Lung (tissue), 12 donors: ENCODE data around the gene PCDH12. TPM values are rescaled to one million over a fixed set of nuclear protein-coding genes. Genes with fewer than 3 reads are reported as not detected.
A peak's percentile ranks its signal among the peaks of the same experiment; 100 is the strongest.
"Not testable (repeated sequence)": the region's sequence is repeated elsewhere in the genome, so short reads cannot be mapped to it uniquely, and the experiment has no call there.

ENCODE experiments used
- ATAC-seq: fragments of 200-7000 bp; cut with Tn5 transposase; one replicate; pipeline ENCODE4 v1.9.1; 2020; ENCODE audit warnings: moderate number of reproducible peaks; ENCODE audit not compliant: insufficient read depth, low FRiP score
- DNase-seq, 3 donors: peaks; one replicate each; pipeline ENCODE4 v3.0.0-alpha.2; 2013 to 2017
- H3K27ac ChIP-seq, 2 donors: one replicate each; pipeline ENCODE4 v1.5.1; 2013; ENCODE audit warnings: mild to moderate bottlenecking in 2 of 2, moderate library complexity in 2 of 2, control low read depth in 1 of 2, inconsistent platforms in 1 of 2, low read depth in 1 of 2, low read length in 1 of 2
- H3K27me3 ChIP-seq, 3 donors: one replicate each; pipeline ENCODE4 v1.5.1; 2013; ENCODE audit warnings: low read length in 2 of 3; ENCODE audit not compliant: control insufficient read depth in 3 of 3, insufficient read depth in 3 of 3
- H3K36me3 ChIP-seq, 4 donors: one replicate each; pipeline ENCODE4 v1.5.1; 2013; ENCODE audit warnings: low read length in 4 of 4, mild to moderate bottlenecking in 1 of 4, moderate library complexity in 1 of 4; ENCODE audit not compliant: control insufficient read depth in 4 of 4, insufficient read depth in 4 of 4
- H3K4me1 ChIP-seq, 5 donors: one replicate each; pipeline ENCODE4 v1.5.1; 2013; ENCODE audit warnings: low read length in 5 of 5, mild to moderate bottlenecking in 2 of 5, moderate library complexity in 1 of 5; ENCODE audit not compliant: control insufficient read depth in 5 of 5, insufficient read depth in 5 of 5
- H3K4me3 ChIP-seq: one replicate; pipeline ENCODE4 v1.5.1; 2013; ENCODE audit warnings: mild to moderate bottlenecking, control low read depth, moderate library complexity
- H3K9ac ChIP-seq, 2 donors: one replicate each; pipeline ENCODE4 v1.5.1; 2013; ENCODE audit warnings: low read length in 2 of 2, control low read depth in 1 of 2; ENCODE audit not compliant: insufficient read depth in 1 of 2
- H3K9me3 ChIP-seq, 4 donors: one replicate each; pipeline ENCODE4 v1.5.1; 2013; ENCODE audit warnings: low read length in 3 of 4, mild to moderate bottlenecking in 1 of 4, moderate library complexity in 1 of 4; ENCODE audit not compliant: control insufficient read depth in 4 of 4, insufficient read depth in 3 of 4
- WGBS, 2 donors: extraction: QIAGEN DNeasy Blood & Tissue Kit; methylation state at CpG; one replicate each; pipeline ENCODE4 v1.1.7; 2013; 5-methylcytosine and 5-hydroxymethylcytosine counted together
- polyA plus RNA-seq, 2 donors: library from polyadenylated mRNA; stranded (reverse); fragments of 200-250 nt; gene quantifications; one replicate each; pipeline ENCODE4 v1.2.1, GENCODE V29; 2013
- total RNA-seq, 2 donors: library from RNA; depleted of rRNA in 1 of 2; stranded (reverse); fragments of >200 nt in 1 of 2; gene quantifications; one replicate each; pipeline ENCODE4 v1.2.1, GENCODE V29; 2014 to 2021
- TF ChIP-seq, protein P1 (sequence below): IDR thresholded peaks from 2 replicates; pipeline ENCODE4 v1.5.1; 2012; ENCODE audit warnings: mild to moderate bottlenecking; ENCODE audit errors: control extremely low read depth, extremely low read depth
- donor health status: control.
- donor health status: control.
- donor health status: Bipolar disorder and iron deficiency.
- donor health status: healthy.
- donor health status: DM: yes; HTN: yes; CAD: no.

Gene PCDH12
- total and polyA plus RNA-seq, 4 donors, result 3.9 to 34.2 (median 11.3) TPM

DNA sequence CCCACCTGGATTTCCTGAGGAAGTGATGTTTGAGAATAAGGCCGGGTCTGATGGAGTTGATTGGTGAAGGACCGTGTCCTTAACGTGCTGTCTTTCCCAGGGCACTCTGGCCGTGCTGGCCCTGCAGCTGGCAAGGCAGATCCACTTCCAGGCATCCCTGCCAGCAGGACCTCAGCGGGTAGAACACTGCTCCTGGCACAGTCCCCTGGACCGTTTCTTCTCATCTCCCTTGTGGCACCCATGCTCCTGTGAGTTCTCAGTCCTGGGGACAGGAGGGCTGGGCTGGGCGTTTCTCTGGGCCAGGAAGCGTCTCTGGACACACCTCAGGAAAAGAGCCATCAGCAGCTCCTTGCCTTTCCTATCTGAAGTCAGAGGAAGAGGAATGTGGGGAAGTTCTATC is 30.0 kb downstream of the PCDH12 start:
- Histone ChIP-seq H3K4me1 (peaks cover 1 to 8% (median 7%) of the 10 kb centered on the region in 5 donors), H3K9ac (no peak overlapping the region), H3K27me3 (no peaks in the 10 kb centered on the region), H3K9me3 (no peaks in the 10 kb centered on the region), H3K27ac (peak overlapping the region in 1 of 2 donors; percentile 65), H3K36me3 (peaks cover 40 to 55% (median 46%) of the 10 kb centered on the region in 4 donors), H3K4me3 (no peak overlapping the region)
- WGBS, 2 donors, result 52 to 64% methylated on average over 8 of the region's 8 CpGs
- TF ChIP-seq, protein P1, sequence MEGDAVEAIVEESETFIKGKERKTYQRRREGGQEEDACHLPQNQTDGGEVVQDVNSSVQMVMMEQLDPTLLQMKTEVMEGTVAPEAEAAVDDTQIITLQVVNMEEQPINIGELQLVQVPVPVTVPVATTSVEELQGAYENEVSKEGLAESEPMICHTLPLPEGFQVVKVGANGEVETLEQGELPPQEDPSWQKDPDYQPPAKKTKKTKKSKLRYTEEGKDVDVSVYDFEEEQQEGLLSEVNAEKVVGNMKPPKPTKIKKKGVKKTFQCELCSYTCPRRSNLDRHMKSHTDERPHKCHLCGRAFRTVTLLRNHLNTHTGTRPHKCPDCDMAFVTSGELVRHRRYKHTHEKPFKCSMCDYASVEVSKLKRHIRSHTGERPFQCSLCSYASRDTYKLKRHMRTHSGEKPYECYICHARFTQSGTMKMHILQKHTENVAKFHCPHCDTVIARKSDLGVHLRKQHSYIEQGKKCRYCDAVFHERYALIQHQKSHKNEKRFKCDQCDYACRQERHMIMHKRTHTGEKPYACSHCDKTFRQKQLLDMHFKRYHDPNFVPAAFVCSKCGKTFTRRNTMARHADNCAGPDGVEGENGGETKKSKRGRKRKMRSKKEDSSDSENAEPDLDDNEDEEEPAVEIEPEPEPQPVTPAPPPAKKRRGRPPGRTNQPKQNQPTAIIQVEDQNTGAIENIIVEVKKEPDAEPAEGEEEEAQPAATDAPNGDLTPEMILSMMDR, result no peak
- ATAC-seq (no peak), DNase-seq (no peak)

DNA sequence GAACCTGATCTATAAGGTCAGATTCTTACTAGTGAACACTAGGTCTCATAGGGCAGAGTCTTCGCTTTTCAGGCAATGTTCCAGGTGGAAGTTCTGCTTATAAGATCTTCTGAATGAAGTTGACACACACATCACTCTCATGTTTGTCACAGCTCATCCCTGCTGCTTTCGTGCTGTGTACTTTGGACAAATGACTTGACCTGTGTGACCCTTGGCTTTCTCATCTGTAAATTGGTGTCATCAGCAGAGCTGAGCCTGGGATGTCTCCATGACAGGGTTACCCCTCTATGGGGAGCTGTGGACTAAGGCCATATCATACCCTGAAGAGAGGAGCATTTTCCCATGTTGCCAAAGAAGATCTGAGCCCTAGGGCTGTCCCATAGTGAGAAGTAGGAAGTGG is 31.6 kb downstream of the PCDH12 start:
- H3K27ac ChIP-seq, result no peak overlapping the region
- peaks cover 5 to 12% (median 7%) of the 10 kb centered on the region in 5 donors for H3K4me1 ChIP-seq
- 83% methylated on average over 2 of the region's 2 CpGs for WGBS, 2 donors
- H3K27me3 ChIP-seq, result no peaks in the 10 kb centered on the region
- TF ChIP-seq, protein P1, result no peak
- DNase-seq (no peak), ATAC-seq (no peak)
- no peak overlapping the region for H3K4me3 ChIP-seq
- H3K9me3 ChIP-seq, result no peaks in the 10 kb centered on the region
- H3K36me3 ChIP-seq, result peaks cover 34 to 50% (median 44%) of the 10 kb centered on the region in 4 donors
- no peak overlapping the region for H3K9ac ChIP-seq

DNA sequence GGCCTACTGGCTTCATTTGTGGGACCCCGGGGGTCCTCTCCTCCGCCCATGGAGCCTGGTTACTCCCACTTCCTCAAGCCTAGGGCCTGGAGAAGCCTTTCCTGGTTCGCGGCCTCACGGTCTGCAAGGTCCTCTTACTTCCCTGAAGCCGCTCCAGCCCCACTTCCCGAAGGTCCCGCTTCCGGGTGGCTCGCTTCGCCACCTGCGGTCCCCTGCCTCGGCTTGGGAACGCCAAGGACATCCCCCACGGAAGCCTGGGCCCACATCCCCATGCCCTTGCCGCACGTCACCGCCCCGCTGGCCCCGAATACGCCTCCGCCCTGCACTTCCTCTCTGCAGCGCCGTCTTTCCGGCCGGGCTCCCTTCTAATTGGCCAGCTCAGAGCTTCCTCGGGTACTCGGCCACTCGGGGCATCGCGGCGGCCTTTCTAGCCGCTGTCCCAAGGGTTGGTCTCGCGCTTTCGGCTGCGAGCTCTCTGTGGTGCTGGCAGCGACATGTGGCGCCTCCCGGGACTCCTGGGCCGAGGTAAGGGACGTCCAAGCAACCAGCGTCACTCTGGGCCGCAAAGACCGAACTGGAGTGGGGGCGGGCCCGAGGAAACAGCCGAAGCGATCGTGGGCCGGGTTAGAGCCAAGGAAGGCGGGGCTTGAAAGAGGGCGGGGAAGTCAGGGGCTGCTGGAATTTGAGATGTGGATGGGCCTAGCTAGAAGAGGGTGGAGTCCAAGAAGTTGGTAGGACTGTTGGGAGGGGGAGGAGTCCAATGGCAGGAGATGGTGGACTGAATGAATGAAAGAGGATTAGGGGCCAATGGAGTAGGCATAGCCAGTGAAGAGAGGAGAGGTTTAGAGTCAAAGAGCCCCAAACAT is 34.3 kb downstream of the PCDH12 start, which contains the start of gene DELE1:
Gene DELE1 (plus strand): TSS at position 424 of the 866 bp plus-strand sequence. CDS start 71 bp downstream, at position 495.
- TF ChIP-seq, protein P1, result no peak
- peak within 1 kb of the TSS; percentile 55 for H3K4me3 ChIP-seq
- H3K36me3 ChIP-seq, result peaks cover 19 to 28% (median 25%) of the 10 kb centered on the region in 4 donors
- DNase-seq, result peak; percentile 95 to 97 (median 96)
- ATAC-seq, result peak; percentile 99
- 0 to 1% methylated on average over 53 of the region's 53 CpGs for WGBS, 2 donors
- H3K27me3 ChIP-seq, result no peaks in the 10 kb centered on the region
- peak within 1 kb of the TSS; percentile 90 to 93 for H3K9ac ChIP-seq
- peak within 1 kb of the TSS; percentile 91 to 98 for H3K27ac ChIP-seq
- peaks cover 5 to 12% (median 7%) of the 10 kb centered on the region in 5 donors for H3K4me1 ChIP-seq
- H3K9me3 ChIP-seq, result no peaks in the 10 kb centered on the region

DNA sequence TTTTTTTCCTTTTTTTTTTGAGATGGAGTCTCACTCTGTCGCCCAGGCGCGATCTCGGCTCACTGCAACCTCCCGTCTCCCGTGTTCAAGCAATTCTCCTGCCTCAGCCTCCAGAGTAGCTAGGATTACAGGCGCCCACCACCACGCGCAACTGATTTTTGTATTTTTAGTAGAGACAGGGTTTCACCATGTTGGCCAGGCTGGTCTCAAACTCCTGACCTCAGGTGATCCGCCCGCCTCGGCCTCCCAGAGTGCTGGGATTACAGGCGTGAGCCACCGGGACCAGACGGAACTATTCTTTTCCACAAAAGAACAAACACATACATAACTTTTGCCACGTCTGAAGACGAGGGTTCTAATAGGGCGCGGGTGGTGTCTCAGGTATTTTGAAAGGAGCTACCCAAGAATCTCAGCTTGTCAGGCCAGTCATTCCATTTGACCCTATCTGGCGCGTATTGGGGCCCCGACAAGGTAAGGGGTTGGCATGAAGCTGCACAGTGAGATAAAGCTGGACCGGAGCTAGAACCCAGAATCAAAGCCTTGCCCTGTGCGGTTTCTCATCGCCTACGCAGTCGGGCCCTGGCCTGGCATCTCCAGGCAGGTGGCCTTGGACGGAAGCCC is 35.1 kb downstream of the PCDH12 start:
- H3K27me3 ChIP-seq, DNase-seq, H3K9me3 ChIP-seq, ATAC-seq: not testable (repeated sequence)
- peaks cover 14 to 23% (median 18%) of the 10 kb centered on the region in 4 donors for H3K36me3 ChIP-seq
- H3K4me3 ChIP-seq, result peak overlapping the region; percentile 55
- H3K27ac ChIP-seq, result peak overlapping the region; percentile 91 to 98
- peaks cover 5 to 12% (median 7%) of the 10 kb centered on the region in 5 donors for H3K4me1 ChIP-seq
- 57 to 60% methylated on average over 28 of the region's 28 CpGs for WGBS, 2 donors
- peak overlapping the region; percentile 90 to 93 for H3K9ac ChIP-seq
